ENCODE results near the gene CPEB4. TPM values are rescaled to one million over a fixed set of nuclear protein-coding genes. Genes with fewer than 3 reads are reported as not detected.

The CPEB4 gene
- total and polyA plus RNA-seq, 9 of the 15 experiments (the other 6 are each of a cell fraction or from before 2014, with no cell fraction given): 7.4 to 21.3 (median 12.4) TPM

DNA sequence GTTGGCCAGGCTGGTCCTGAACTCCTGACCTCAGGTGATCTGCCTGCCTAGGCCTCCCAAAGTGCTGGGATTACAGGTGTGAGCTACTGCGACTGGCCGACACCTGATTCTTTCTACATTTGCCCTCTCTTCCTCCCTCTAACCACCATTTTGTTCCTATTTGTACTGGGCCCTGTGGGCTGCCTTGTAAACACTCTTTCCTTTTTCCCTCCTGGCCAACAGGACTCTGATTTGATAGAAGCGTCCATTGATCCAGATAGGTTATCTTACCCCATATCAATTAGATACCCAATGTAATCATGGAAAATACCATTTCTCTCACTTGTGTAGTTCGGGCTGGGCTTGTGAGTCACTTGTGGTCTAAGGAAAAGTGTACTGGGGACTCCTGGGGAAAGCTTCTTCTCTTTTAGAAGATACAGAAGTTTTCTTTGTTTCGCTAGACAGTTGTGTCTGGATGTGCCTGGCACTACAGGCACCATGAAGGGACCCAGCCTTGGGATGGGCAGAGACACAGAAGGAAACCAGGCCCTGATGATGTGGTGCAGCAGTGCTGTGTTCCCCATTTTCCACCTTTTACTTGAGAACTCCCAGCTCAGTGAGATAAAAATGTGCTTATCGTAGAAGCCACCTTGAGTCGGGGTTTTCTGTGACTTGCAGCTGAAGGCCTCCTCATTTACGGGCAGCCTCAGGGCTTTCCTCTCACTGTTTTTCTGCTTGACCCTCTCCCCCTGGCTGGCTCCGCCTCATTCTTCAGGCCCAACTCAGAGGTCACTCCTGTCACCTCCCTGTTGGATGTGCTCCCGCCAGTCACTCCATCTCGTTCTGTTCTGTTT lies 32.8 kb upstream of the CPEB4 start (continued):
- TF ChIP-seq, protein P1, sequence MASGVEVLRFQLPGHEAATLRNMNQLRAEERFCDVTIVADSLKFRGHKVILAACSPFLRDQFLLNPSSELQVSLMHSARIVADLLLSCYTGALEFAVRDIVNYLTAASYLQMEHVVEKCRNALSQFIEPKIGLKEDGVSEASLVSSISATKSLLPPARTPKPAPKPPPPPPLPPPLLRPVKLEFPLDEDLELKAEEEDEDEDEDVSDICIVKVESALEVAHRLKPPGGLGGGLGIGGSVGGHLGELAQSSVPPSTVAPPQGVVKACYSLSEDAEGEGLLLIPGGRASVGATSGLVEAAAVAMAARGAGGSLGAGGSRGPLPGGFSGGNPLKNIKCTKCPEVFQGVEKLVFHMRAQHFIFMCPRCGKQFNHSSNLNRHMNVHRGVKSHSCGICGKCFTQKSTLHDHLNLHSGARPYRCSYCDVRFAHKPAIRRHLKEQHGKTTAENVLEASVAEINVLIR (CRISPR knock-in tag; IDR thresholded peaks at IDR 0.05): no peak
- TF ChIP-seq TAF1 (IDR thresholded peaks at IDR 0.05; ENCODE audit: control insufficient read depth, extremely low read depth, insufficient read depth, low read length, severe bottlenecking) (peak; percentile 21), FOXP1 (CRISPR knock-in tag; IDR thresholded peaks at IDR 0.05) (0 out of 2 replicates have a peak, but pooled peaks have one; percentile 19), MCM7 (IDR thresholded peaks at IDR 0.05) (no peak), HDAC3 (IDR thresholded peaks at IDR 0.05; ENCODE audit: borderline replicate concordance, partially characterized antibody) (peak; percentile 84), ZNF75A (CRISPR knock-in tag; IDR thresholded peaks at IDR 0.05) (no peak; the same call in 1 of the 2 replicates), KDM5B (IDR thresholded peaks at IDR 0.05; ENCODE audit: insufficient replicate concordance, low read depth, low read length) (no peak)
- TF ChIP-seq, protein P2, sequence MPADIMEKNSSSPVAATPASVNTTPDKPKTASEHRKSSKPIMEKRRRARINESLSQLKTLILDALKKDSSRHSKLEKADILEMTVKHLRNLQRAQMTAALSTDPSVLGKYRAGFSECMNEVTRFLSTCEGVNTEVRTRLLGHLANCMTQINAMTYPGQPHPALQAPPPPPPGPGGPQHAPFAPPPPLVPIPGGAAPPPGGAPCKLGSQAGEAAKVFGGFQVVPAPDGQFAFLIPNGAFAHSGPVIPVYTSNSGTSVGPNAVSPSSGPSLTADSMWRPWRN (IDR thresholded peaks at IDR 0.05; ENCODE audit: low read depth): no peak
- TF ChIP-seq, protein P3, sequence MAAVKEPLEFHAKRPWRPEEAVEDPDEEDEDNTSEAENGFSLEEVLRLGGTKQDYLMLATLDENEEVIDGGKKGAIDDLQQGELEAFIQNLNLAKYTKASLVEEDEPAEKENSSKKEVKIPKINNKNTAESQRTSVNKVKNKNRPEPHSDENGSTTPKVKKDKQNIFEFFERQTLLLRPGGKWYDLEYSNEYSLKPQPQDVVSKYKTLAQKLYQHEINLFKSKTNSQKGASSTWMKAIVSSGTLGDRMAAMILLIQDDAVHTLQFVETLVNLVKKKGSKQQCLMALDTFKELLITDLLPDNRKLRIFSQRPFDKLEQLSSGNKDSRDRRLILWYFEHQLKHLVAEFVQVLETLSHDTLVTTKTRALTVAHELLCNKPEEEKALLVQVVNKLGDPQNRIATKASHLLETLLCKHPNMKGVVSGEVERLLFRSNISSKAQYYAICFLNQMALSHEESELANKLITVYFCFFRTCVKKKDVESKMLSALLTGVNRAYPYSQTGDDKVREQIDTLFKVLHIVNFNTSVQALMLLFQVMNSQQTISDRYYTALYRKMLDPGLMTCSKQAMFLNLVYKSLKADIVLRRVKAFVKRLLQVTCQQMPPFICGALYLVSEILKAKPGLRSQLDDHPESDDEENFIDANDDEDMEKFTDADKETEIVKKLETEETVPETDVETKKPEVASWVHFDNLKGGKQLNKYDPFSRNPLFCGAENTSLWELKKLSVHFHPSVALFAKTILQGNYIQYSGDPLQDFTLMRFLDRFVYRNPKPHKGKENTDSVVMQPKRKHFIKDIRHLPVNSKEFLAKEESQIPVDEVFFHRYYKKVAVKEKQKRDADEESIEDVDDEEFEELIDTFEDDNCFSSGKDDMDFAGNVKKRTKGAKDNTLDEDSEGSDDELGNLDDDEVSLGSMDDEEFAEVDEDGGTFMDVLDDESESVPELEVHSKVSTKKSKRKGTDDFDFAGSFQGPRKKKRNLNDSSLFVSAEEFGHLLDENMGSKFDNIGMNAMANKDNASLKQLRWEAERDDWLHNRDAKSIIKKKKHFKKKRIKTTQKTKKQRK (IDR thresholded peaks at IDR 0.05; ENCODE audit: borderline replicate concordance, low read depth, low read length): no peak
- TF ChIP-seq, protein P4, sequence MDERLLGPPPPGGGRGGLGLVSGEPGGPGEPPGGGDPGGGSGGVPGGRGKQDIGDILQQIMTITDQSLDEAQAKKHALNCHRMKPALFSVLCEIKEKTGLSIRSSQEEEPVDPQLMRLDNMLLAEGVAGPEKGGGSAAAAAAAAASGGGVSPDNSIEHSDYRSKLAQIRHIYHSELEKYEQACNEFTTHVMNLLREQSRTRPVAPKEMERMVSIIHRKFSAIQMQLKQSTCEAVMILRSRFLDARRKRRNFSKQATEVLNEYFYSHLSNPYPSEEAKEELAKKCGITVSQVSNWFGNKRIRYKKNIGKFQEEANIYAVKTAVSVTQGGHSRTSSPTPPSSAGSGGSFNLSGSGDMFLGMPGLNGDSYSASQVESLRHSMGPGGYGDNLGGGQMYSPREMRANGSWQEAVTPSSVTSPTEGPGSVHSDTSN (CRISPR knock-in tag; IDR thresholded peaks at IDR 0.05; ENCODE audit: low read depth): no peak
- TF ChIP-seq, protein P4 (tag; conservative IDR thresholded peaks at IDR 0.05; ENCODE audit: low read depth): no peak
- TF ChIP-seq, protein P5, sequence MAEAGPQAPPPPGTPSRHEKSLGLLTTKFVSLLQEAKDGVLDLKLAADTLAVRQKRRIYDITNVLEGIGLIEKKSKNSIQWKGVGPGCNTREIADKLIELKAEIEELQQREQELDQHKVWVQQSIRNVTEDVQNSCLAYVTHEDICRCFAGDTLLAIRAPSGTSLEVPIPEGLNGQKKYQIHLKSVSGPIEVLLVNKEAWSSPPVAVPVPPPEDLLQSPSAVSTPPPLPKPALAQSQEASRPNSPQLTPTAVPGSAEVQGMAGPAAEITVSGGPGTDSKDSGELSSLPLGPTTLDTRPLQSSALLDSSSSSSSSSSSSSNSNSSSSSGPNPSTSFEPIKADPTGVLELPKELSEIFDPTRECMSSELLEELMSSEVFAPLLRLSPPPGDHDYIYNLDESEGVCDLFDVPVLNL (CRISPR knock-in tag; IDR thresholded peaks at IDR 0.05; ENCODE audit: low read depth): no peak
